ENCODE results near the gene SERINC4.
"Not testable (repeated sequence)": the region's sequence is repeated elsewhere in the genome, so short reads cannot be mapped to it uniquely, and the experiment has no call there.

The SERINC4 gene

DNA sequence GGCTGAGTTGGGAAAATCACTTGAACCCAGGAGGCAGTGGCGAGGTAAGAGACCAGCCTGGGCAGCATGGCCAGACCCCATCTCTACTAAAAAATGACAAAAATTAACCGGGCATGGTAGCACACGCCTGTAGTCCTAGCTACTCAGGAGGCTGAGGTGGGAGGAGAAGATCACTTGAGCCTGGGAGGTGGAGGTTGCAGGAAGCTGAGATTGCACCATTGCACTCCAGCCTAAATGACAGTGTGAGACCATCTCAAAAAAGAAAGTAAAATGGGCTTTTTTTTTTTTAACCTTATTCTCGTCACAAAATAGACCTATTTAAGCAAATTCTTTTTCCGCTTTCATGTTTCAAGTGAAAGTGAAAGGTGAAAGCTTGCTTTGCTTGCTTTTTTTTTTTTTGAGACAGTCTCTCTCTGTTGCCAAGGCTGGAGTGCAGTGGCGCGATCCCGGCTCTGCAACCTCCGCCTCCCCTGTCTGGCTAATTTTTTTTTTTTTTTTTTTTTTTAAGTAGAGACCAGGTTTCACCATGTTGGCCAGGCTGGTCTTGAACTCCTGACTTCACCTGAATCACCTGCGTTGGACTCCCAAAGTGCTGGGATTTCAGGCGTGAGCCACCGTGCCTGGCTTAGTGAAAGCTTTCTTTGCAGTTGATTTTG is 50.2 kb downstream of the SERINC4 start:
- H3K9ac ChIP-seq (ENCODE audit: low read depth, low read length) = no peak overlapping the region
- H3K9me3 ChIP-seq (ENCODE audit: control insufficient read depth, insufficient read depth, low read length) = no peaks in the 10 kb centered on the region
- peaks cover 4% of the 10 kb centered on the region for H3K36me3 ChIP-seq (ENCODE audit: insufficient read depth, low read length)
- H3K4me1 ChIP-seq (ENCODE audit: insufficient read depth, low read length) = no peaks in the 10 kb centered on the region; the same call in 1 of the 2 replicates

- Histone ChIP-seq H3K9ac (ENCODE audit: low read depth, low read length) (no peak overlapping the region; the same call in 1 of the 2 replicates), H3K4me1 (ENCODE audit: insufficient read depth, low read length) (no peaks in the 10 kb centered on the region; the same call in 1 of the 2 replicates), H3K36me3 (ENCODE audit: insufficient read depth, low read length) (no peaks in the 10 kb centered on the region; the same call in none of the 2 replicates), H3K9me3 (ENCODE audit: control insufficient read depth, insufficient read depth, low read length) (no peaks in the 10 kb centered on the region)
Measured at GRCh38 chr15:43748376-43748775, 51.6 kb downstream of the SERINC4 start.

DNA sequence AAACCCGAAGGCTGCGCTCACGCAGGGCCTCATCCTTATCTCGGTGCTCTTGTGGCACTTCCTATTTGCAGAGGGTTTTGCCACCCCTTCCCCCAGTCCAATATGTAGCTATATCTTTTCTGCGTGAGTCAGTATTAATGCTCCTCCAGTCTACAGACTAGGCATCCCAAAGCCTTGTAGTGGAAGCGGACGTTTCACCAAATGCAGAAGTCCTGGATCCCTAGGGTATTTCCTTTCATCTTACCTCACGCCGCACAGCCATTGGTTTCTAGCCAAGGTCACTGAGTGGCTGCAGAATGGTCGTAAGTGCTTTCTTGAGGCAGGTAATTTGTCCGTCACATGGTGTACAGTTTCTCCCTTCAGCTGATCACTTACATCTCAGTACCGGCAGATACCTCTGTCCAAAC is 53.1 kb downstream of the SERINC4 start:
- not testable (repeated sequence) for H3K36me3 ChIP-seq (ENCODE audit: insufficient read depth, low read length); H3K9me3 ChIP-seq (ENCODE audit: control insufficient read depth, insufficient read depth, low read length); H3K4me1 ChIP-seq (ENCODE audit: insufficient read depth, low read length)
- H3K9ac ChIP-seq (ENCODE audit: low read depth, low read length) = peak overlapping the region; percentile 83

DNA sequence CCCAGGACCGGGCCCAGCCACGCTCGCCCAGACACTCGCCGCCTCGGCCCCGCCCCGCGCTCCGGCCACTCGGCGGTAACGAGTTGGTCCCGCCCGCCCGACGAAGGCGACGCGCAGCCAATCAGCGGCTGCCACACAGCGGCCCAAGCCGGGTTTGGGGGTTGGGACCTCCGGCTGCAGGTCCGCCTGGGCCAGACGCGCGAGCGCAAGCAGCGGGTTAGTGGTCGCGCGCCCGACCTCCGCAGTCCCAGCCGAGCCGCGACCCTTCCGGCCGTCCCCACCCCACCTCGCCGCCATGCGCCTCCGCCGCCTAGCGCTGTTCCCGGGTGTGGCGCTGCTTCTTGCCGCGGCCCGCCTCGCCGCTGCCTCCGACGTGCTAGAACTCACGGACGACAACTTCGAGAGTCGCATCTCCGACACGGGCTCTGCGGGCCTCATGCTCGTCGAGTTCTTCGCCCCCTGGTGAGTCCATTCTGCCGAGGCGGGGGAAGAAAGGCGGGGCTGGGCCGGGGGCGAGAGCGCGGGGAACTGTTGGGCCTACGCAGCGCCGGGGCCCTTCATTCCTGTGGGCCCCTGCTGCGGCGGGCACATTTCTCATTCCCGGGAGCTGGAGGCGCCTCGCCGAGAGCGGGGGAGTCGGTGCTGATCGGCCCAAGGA is 53.6 kb downstream of the SERINC4 start, which contains the start of gene PDIA3:
Gene PDIA3, plus strand, starts transcription at position 194 of the 658 bp plus-strand sequence. Its CDS starts 102 bp downstream, at position 296.
- H3K4me1 ChIP-seq (ENCODE audit: insufficient read depth, low read length); H3K9me3 ChIP-seq (ENCODE audit: control insufficient read depth, insufficient read depth, low read length); H3K36me3 ChIP-seq (ENCODE audit: insufficient read depth, low read length): not testable (repeated sequence)
- H3K9ac ChIP-seq (ENCODE audit: low read depth, low read length) = peak within 1 kb of the TSS; percentile 83
